Measurements from ENCODE around the gene MTHFSD.

The MTHFSD gene

GRCh38 chr16:86510465-86511261 lies 44.4 kb downstream of the MTHFSD start, which contains the start of gene FOXF1:
TSS of gene FOXF1 (plus strand) at chr16:86510527. CDS start at chr16:86510570, 43 bp downstream.
- no peak for DNase-seq

- no peak for DNase-seq
Observed at GRCh38 chr16:86509759-86510464, 45.1 kb downstream of the MTHFSD start.

GRCh38 chr16:86508947-86509758 lies 45.9 kb downstream of the MTHFSD start:
- DNase-seq: no peak

- no peak for DNase-seq
Observed at GRCh38 chr16:86508028-86508946, 46.7 kb downstream of the MTHFSD start.

- no peak for DNase-seq
Observed at GRCh38 chr16:86507173-86508027, 47.6 kb downstream of the MTHFSD start.

- DNase-seq: no peak
Observed at GRCh38 chr16:86505899-86506864, 48.9 kb downstream of the MTHFSD start.

- no peak for DNase-seq
Observed at GRCh38 chr16:86505185-86505898, 49.7 kb downstream of the MTHFSD start.

- no peak for DNase-seq
Observed at GRCh38 chr16:86504315-86505184, 50.5 kb downstream of the MTHFSD start.

GRCh38 chr16:86503830-86504229 lies 51.2 kb downstream of the MTHFSD start:
- no peak for DNase-seq

- DNase-seq: no peak
Observed at GRCh38 chr16:86502856-86503748, 51.9 kb downstream of the MTHFSD start.

GRCh38 chr16:86501989-86502855 lies 52.8 kb downstream of the MTHFSD start:
- no peak for DNase-seq

- no peak for DNase-seq
Observed at GRCh38 chr16:86500708-86501510, 54.1 kb downstream of the MTHFSD start.

- no peak for DNase-seq
Observed at GRCh38 chr16:86499889-86500707, 54.9 kb downstream of the MTHFSD start.

GRCh38 chr16:86499440-86499786 lies 55.6 kb downstream of the MTHFSD start:
- no peak for DNase-seq

Data from NCI-H526 treated with DMSO at 0.1 percent for 48 hours (cell line).